K562 (cell line): Measurements from ENCODE around the gene GRK3. TPM values are rescaled to one million over a fixed set of nuclear protein-coding genes. Genes with fewer than 3 reads are reported as not detected.

Source experiments
- BRD9 ChIP-seq: fragments of 450-650 bp; IDR thresholded peaks from 2 replicates; pipeline ENCODE4 v1.6.1; 2018; ENCODE audit warnings: low read depth; ENCODE audit not compliant: partially characterized antibody
- CBFA2T2 ChIP-seq: fragments of 450-650 bp; conservative IDR thresholded peaks from 2 replicates; pipeline ENCODE4 v1.6.1; 2017; ENCODE audit warnings: mild to moderate bottlenecking
- HDGF ChIP-seq: fragments of 450-650 bp; IDR thresholded peaks from 2 replicates; pipeline ENCODE4 v1.6.1; 2016
- HMGN3 ChIP-seq: IDR thresholded peaks from 2 replicates; pipeline ENCODE4 v1.6.1; 2011; ENCODE audit warnings: borderline replicate concordance, low read depth, mild to moderate bottlenecking, mixed read lengths, low read length; ENCODE audit not compliant: insufficient read length; ENCODE audit errors: extremely low read depth
- KAT8 ChIP-seq: fragments of 450-650 bp; IDR thresholded peaks from 2 replicates; pipeline ENCODE4 v1.6.1; 2016; ENCODE audit warnings: low read depth, mild to moderate bottlenecking
- PHB ChIP-seq: fragments of 250-450 bp; sonication (Bioruptor Pico); IDR thresholded peaks from 2 replicates; pipeline ENCODE4 v1.5.0; 2021
- SMARCA4 ChIP-seq: fragments of 450-650 bp; IDR thresholded peaks from 2 replicates; pipeline ENCODE4 v1.6.1; 2016
- SNRNP70 ChIP-seq: fragments of 200-400 bp; formaldehyde crosslinking; optimal IDR thresholded peaks from 2 replicates; pipeline ENCODE3; 2017; ENCODE audit warnings: low read depth, low read length
- SRSF9 ChIP-seq: fragments of 200-400 bp; formaldehyde crosslinking; IDR thresholded peaks from 2 replicates; pipeline ENCODE4 v1.6.1; 2017; ENCODE audit warnings: low read depth, low read length, borderline replicate concordance
- TCF7 ChIP-seq: sonication (generic); IDR thresholded peaks from 2 replicates; pipeline ENCODE4 v1.6.1; 2016; ENCODE audit warnings: antibody characterized with exemption, borderline replicate concordance
- ZNF121 ChIP-seq: sonication (generic); formaldehyde crosslinking; conservative IDR thresholded peaks from 2 replicates; pipeline ENCODE4 v1.8.0; 2022; ENCODE audit warnings: missing genetic modification reagents
- ZNF133 ChIP-seq: fragments of 250-450 bp; sonication (Bioruptor Pico); IDR thresholded peaks from 2 replicates; pipeline ENCODE4 v1.4.0; 2020; ENCODE audit warnings: mild to moderate bottlenecking
- ZNF143 ChIP-seq: sonication (generic); formaldehyde crosslinking; IDR thresholded peaks from 2 replicates; pipeline ENCODE4 v1.9.0; 2022; ENCODE audit warnings: mild to moderate bottlenecking, missing genetic modification reagents
- ZNF551 ChIP-seq: fragments of 250-450 bp; sonication (Bioruptor Pico); IDR thresholded peaks from 2 replicates; pipeline ENCODE4 v1.5.0; 2021; ENCODE audit warnings: mild to moderate bottlenecking, moderate library complexity
- polyA plus RNA-seq, 8 experiments: library from polyadenylated mRNA; depleted of rRNA in 4 of 8; stranded (reverse) in 5 of 8; unstranded in 3 of 8; fragments of >200 nt; fragmentation: Nextera tagmentation in 2 of 8; fragmentation: Illumina TruSeq in 1 of 8; extraction: Ambion mirVana in 2 of 8; extraction: Trizol in 1 of 8; gene quantifications; 2 replicates each; pipeline versions ENCODE4 v1.2.1 to v1.2.3, GENCODE V29; 2011 to 2014; ENCODE audit warnings: inconsistent platforms in 1 of 8, missing spikeins in 1 of 8
- total RNA-seq, 7 experiments: library from RNA; depleted of rRNA in 6 of 7; stranded (reverse); fragments of >200 nt in 6 of 7; fragmentation: Illumina TruSeq in 2 of 7; extraction: Trizol in 2 of 7; gene quantifications; 2 replicates each; pipeline versions ENCODE4 v1.2.1 to v1.2.3, GENCODE V29; 2011 to 2021; ENCODE audit warnings: low replicate concordance in 1 of 7
- TF ChIP-seq, protein P1 (sequence below): fragments of 450-650 bp; IDR thresholded peaks from 2 replicates; pipeline ENCODE4 v1.7.1; 2018; ENCODE audit warnings: mild to moderate bottlenecking, low read depth; ENCODE audit not compliant: partially characterized antibody
- TF ChIP-seq, protein P2 (sequence below): conservative IDR thresholded peaks from 2 replicates; pipeline ENCODE4 v1.6.1; 2011; ENCODE audit warnings: low read depth, mild to moderate bottlenecking, low read length; ENCODE audit not compliant: control insufficient read depth
- TF ChIP-seq, protein P3 (sequence below): fragments of 450-650 bp; conservative IDR thresholded peaks from 2 replicates; pipeline ENCODE4 v1.6.1; 2016; ENCODE audit warnings: missing genetic modification characterization, low read depth, mild to moderate bottlenecking, control low read depth, missing compliant biosample characterization
- TF ChIP-seq, protein P4 (sequence below): fragments of 450-650 bp; IDR thresholded peaks from 2 replicates; pipeline ENCODE4 v1.6.1; 2018; ENCODE audit not compliant: partially characterized antibody
- TF ChIP-seq, protein P5 (sequence below): sonication (generic); formaldehyde crosslinking; IDR thresholded peaks from 2 replicates; pipeline ENCODE4 v1.8.1; 2023; ENCODE audit warnings: mild to moderate bottlenecking, missing genetic modification reagents

The GRK3 gene
- total and polyA plus RNA-seq, 9 of the 15 experiments (the other 6 are each of a cell fraction or from before 2014, with no cell fraction given), result 1.4 to 7.6 (median 3.6) TPM

DNA sequence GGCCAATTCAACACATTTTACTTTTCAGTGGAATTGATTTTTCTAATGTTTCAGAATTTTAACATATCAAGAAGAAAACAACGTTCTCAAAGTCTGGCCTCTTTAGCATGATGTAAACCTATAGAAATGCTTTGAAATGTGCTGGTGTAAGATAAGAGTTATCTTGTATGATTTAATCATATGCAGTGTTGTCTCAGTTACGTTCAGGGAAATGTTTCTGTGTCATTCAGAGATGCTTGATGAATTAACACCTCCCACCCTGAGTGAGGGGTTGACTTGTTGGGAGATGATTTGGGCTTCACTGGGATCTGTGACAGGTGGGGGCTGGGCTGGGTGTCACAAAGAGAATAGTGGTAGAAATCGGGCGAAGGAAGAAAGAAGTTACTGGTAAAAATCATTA is 161.8 kb downstream of the GRK3 start (continued):
- TF ChIP-seq TCF7 (no peak), ZNF143 (no peak), CBFA2T2 (peak; percentile 59), HMGN3 (no peak), SMARCA4 (peak; percentile 94), KAT8 (no peak), SRSF9 (no peak), PHB (CRISPR knock-in tag) (no peak), SNRNP70 (no peak), ZNF121 (CRISPR knock-in tag) (no peak), BRD9 (no peak), ZNF551 (CRISPR knock-in tag) (no peak), HDGF (no peak), ZNF133 (CRISPR knock-in tag) (no peak)
- TF ChIP-seq, protein P1, sequence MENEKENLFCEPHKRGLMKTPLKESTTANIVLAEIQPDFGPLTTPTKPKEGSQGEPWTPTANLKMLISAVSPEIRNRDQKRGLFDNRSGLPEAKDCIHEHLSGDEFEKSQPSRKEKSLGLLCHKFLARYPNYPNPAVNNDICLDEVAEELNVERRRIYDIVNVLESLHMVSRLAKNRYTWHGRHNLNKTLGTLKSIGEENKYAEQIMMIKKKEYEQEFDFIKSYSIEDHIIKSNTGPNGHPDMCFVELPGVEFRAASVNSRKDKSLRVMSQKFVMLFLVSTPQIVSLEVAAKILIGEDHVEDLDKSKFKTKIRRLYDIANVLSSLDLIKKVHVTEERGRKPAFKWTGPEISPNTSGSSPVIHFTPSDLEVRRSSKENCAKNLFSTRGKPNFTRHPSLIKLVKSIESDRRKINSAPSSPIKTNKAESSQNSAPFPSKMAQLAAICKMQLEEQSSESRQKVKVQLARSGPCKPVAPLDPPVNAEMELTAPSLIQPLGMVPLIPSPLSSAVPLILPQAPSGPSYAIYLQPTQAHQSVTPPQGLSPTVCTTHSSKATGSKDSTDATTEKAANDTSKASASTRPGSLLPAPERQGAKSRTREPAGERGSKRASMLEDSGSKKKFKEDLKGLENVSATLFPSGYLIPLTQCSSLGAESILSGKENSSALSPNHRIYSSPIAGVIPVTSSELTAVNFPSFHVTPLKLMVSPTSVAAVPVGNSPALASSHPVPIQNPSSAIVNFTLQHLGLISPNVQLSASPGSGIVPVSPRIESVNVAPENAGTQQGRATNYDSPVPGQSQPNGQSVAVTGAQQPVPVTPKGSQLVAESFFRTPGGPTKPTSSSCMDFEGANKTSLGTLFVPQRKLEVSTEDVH, result no peak
- TF ChIP-seq, protein P2, sequence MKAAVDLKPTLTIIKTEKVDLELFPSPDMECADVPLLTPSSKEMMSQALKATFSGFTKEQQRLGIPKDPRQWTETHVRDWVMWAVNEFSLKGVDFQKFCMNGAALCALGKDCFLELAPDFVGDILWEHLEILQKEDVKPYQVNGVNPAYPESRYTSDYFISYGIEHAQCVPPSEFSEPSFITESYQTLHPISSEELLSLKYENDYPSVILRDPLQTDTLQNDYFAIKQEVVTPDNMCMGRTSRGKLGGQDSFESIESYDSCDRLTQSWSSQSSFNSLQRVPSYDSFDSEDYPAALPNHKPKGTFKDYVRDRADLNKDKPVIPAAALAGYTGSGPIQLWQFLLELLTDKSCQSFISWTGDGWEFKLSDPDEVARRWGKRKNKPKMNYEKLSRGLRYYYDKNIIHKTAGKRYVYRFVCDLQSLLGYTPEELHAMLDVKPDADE, result no peak
- TF ChIP-seq, protein P3, sequence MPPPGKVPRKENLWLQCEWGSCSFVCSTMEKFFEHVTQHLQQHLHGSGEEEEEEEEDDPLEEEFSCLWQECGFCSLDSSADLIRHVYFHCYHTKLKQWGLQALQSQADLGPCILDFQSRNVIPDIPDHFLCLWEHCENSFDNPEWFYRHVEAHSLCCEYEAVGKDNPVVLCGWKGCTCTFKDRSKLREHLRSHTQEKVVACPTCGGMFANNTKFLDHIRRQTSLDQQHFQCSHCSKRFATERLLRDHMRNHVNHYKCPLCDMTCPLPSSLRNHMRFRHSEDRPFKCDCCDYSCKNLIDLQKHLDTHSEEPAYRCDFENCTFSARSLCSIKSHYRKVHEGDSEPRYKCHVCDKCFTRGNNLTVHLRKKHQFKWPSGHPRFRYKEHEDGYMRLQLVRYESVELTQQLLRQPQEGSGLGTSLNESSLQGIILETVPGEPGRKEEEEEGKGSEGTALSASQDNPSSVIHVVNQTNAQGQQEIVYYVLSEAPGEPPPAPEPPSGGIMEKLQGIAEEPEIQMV (tag), result no peak
- TF ChIP-seq, protein P4, sequence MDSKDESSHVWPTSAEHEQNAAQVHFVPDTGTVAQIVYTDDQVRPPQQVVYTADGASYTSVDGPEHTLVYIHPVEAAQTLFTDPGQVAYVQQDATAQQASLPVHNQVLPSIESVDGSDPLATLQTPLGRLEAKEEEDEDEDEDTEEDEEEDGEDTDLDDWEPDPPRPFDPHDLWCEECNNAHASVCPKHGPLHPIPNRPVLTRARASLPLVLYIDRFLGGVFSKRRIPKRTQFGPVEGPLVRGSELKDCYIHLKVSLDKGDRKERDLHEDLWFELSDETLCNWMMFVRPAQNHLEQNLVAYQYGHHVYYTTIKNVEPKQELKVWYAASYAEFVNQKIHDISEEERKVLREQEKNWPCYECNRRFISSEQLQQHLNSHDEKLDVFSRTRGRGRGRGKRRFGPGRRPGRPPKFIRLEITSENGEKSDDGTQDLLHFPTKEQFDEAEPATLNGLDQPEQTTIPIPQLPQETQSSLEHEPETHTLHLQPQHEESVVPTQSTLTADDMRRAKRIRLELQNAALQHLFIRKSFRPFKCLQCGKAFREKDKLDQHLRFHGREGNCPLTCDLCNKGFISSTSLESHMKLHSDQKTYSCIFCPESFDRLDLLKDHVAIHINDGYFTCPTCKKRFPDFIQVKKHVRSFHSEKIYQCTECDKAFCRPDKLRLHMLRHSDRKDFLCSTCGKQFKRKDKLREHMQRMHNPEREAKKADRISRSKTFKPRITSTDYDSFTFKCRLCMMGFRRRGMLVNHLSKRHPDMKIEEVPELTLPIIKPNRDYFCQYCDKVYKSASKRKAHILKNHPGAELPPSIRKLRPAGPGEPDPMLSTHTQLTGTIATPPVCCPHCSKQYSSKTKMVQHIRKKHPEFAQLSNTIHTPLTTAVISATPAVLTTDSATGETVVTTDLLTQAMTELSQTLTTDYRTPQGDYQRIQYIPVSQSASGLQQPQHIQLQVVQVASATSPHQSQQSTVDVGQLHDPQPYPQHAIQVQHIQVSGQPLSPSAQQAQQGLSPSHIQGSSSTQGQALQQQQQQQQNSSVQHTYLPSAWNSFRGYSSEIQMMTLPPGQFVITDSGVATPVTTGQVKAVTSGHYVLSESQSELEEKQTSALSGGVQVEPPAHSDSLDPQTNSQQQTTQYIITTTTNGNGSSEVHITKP, result peak; percentile 40
- TF ChIP-seq, protein P5, sequence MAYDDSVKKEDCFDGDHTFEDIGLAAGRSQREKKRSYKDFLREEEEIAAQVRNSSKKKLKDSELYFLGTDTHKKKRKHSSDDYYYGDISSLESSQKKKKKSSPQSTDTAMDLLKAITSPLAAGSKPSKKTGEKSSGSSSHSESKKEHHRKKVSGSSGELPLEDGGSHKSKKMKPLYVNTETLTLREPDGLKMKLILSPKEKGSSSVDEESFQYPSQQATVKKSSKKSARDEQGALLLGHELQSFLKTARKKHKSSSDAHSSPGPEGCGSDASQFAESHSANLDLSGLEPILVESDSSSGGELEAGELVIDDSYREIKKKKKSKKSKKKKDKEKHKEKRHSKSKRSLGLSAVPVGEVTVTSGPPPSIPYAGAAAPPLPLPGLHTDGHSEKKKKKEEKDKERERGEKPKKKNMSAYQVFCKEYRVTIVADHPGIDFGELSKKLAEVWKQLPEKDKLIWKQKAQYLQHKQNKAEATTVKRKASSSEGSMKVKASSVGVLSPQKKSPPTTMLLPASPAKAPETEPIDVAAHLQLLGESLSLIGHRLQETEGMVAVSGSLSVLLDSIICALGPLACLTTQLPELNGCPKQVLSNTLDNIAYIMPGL (CRISPR knock-in tag), result no peak
